ENCODE results near the gene PRR22. TPM values are rescaled to one million over a fixed set of nuclear protein-coding genes. Genes with fewer than 3 reads are reported as not detected.

Gene PRR22
- total and polyA plus RNA-seq, 2 donors (not counting 3 experiments of a cell fraction or from before 2014, with no cell fraction given): 1.4 to 3.4 TPM

DNA sequence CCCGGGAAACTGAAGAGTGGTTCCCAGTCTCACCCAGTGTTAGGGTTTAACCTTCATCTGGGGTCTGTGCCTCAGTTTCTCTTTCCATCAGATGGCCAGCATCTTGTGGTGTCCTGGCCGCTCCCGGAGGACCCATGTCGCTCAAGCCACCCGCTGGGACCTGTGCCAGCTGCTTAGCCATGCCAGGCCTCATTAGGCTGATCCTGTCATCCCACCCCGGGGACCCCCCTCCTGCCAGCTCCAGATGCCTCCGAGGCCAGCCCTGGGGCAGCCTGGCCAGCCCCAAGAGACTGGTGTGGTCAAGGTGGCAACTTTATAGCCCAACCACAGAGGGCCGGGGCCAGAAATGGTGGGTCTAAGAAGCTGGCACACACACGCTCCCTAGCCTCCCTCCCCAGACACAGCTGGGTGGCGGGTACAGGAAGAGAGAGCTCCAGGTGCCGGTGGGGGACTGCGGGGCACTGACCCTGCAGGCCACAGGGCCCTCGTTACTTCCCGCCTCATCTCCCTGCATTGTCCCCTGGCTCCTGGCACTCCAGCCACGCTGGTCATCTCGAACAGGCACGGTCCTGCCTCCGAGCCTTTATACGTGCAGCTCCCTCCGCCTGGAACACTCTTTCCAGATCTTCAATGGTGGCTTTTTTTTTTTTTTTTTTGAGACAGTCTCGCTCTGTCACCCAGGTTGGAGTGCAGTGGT, 23.7 kb upstream of the PRR22 start:
- no peaks in the 10 kb centered on the region for H3K36me3 ChIP-seq (ENCODE audit: control insufficient read depth in 2 of 2, extremely low read depth in 1 of 2, insufficient read depth in 2 of 2, low read length in 2 of 2)
- no TSS peak for BruUV-seq (replicated peaks)
- FAIRE-seq: no peak
- dilution Hi-C loops (cut with MboI; ENCODE audit: extremely low pct_ligation_motif_present, low sequenced_read_pairs) (no loop called here), intact Hi-C loops (cut with micrococcal nuclease) (loop anchor here (10.0 kb wide), 1 partner anchor 177 kb away; no protein-coding TSS in a partner anchor)
- no peaks in the 10 kb centered on the region for H3K79me2 ChIP-seq (ENCODE audit: control insufficient read depth, insufficient read depth, low read length)
- no peaks in the 10 kb centered on the region for H3K9me3 ChIP-seq (replicated peaks; ENCODE audit: control insufficient read depth, insufficient read depth, low read length)
- ChIA-PET CTCF (interaction anchor here (0.6 to 1.2 kb wide), 4 partner anchors 20 to 214 kb away, joined by 3 to 6 read pairs (median 4); no protein-coding TSS in a partner anchor), POLR2A (interaction anchor here (1.2 kb wide), 1 partner anchor 20 kb away, joined by 3 read pairs; no protein-coding TSS in a partner anchor)
- H3K27me3 ChIP-seq (ENCODE audit: control insufficient read depth in 2 of 2, insufficient read depth in 2 of 2, low read length in 2 of 2): peaks cover 2 to 7% of the 10 kb centered on the region in 2 experiments
- peaks cover 5% of the 10 kb centered on the region for H3K4me1 ChIP-seq (ENCODE audit: control insufficient read depth, extremely low read depth, insufficient read depth, low read length)
- no peak overlapping the region for H3K4me2 ChIP-seq (ENCODE audit: insufficient read depth, low read length)
- H4K20me1 ChIP-seq (replicated peaks; ENCODE audit: control insufficient read depth, extremely low read depth, insufficient read depth, low read length): no peaks in the 10 kb centered on the region
- TF ChIP-seq MYC (IDR thresholded peaks at IDR 0.05; ENCODE audit: low read depth, low read length): no peak
- TF ChIP-seq, protein P1, sequence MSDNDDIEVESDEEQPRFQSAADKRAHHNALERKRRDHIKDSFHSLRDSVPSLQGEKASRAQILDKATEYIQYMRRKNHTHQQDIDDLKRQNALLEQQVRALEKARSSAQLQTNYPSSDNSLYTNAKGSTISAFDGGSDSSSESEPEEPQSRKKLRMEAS (IDR thresholded peaks at IDR 0.05; ENCODE audit: insufficient read depth, insufficient read length): no peak
- no peak for TF ChIP-seq FOS (IDR thresholded peaks at IDR 0.05; ENCODE audit: borderline replicate concordance, insufficient read depth, low read length)
- TF ChIP-seq, protein P2, sequence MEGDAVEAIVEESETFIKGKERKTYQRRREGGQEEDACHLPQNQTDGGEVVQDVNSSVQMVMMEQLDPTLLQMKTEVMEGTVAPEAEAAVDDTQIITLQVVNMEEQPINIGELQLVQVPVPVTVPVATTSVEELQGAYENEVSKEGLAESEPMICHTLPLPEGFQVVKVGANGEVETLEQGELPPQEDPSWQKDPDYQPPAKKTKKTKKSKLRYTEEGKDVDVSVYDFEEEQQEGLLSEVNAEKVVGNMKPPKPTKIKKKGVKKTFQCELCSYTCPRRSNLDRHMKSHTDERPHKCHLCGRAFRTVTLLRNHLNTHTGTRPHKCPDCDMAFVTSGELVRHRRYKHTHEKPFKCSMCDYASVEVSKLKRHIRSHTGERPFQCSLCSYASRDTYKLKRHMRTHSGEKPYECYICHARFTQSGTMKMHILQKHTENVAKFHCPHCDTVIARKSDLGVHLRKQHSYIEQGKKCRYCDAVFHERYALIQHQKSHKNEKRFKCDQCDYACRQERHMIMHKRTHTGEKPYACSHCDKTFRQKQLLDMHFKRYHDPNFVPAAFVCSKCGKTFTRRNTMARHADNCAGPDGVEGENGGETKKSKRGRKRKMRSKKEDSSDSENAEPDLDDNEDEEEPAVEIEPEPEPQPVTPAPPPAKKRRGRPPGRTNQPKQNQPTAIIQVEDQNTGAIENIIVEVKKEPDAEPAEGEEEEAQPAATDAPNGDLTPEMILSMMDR (IDR thresholded peaks at IDR 0.05; ENCODE audit: extremely low read depth in 1 of 2, insufficient read depth in 1 of 2, low read depth in 1 of 2, low read length in 2 of 2): no peak
- no peak for TF ChIP-seq JUN (IDR thresholded peaks at IDR 0.05; ENCODE audit: borderline replicate concordance, insufficient read depth, insufficient read length, low read depth)
- TF ChIP-seq GATA2 (IDR thresholded peaks at IDR 0.05; ENCODE audit: insufficient read depth, insufficient read length, low read depth, low read length): no peak
- no peak for TF ChIP-seq POLR2A (IDR thresholded peaks at IDR 0.05; ENCODE audit: low read depth, low read length)
- no peak for TF ChIP-seq EZH2 (IDR thresholded peaks at IDR 0.05; ENCODE audit: borderline replicate concordance, low read depth, low read length, severe bottlenecking)
- TF ChIP-seq POLR2AphosphoS5 (IDR thresholded peaks at IDR 0.05; ENCODE audit: insufficient read depth, low read depth, low read length): no peak
- H3K9ac ChIP-seq (replicated peaks; ENCODE audit: extremely low read depth, insufficient read depth, low read length): no peak overlapping the region
- H2AFZ ChIP-seq (ENCODE audit: low read depth, low read length): no peak overlapping the region
- no peak overlapping the region for H3K27ac ChIP-seq (ENCODE audit: insufficient read depth, low read depth, low read length)
- no peak for DNase-seq (ENCODE audit: low read depth, low spot score)
- no peaks in the 10 kb centered on the region for H3K9me1 ChIP-seq (replicated peaks; ENCODE audit: control insufficient read depth, extremely low read depth, insufficient read depth, low read length)
- H3K4me3 ChIP-seq (replicated peaks in 1 of 3; ENCODE audit: insufficient read depth in 1 of 3, low read depth in 1 of 3, low read length in 3 of 3): no peak overlapping the region

All from endothelial cell of umbilical vein (primary cell).